Liver (tissue), 9 donors: Measurements from ENCODE around the gene ARHGDIA. TPM values are rescaled to one million over a fixed set of nuclear protein-coding genes. Genes with fewer than 3 reads are reported as not detected.

Source experiments
- DNase-seq: peaks from one replicate; pipeline ENCODE4 v3.0.0-alpha.2; 2017; ENCODE audit warnings: low spot score
- H3K27ac ChIP-seq, 2 donors: one replicate each; pipeline ENCODE4 v1.7.0; 2013; ENCODE audit warnings: inconsistent platforms in 2 of 2, low read length in 2 of 2, control low read depth in 1 of 2, low read depth in 1 of 2, mild to moderate bottlenecking in 1 of 2
- H3K27me3 ChIP-seq, 4 donors: one replicate each; pipeline versions ENCODE4 v1.6.1 to v1.7.0; 2013; ENCODE audit warnings: low read length in 3 of 4, inconsistent platforms in 1 of 4, mild to moderate bottlenecking in 1 of 4, moderate library complexity in 1 of 4; ENCODE audit not compliant: control insufficient read depth in 4 of 4, insufficient read depth in 4 of 4
- H3K36me3 ChIP-seq, 4 donors: one replicate each; pipeline versions ENCODE4 v1.6.1 to v1.7.0; 2013; ENCODE audit warnings: low read length in 3 of 4, mild to moderate bottlenecking in 3 of 4, low read depth in 1 of 4, moderate library complexity in 1 of 4; ENCODE audit not compliant: control insufficient read depth in 4 of 4, insufficient read depth in 3 of 4
- H3K4me1 ChIP-seq, 4 donors: one replicate each; pipeline versions ENCODE4 v1.6.1 to v1.7.0; 2013; ENCODE audit warnings: low read length in 3 of 4, mild to moderate bottlenecking in 3 of 4, moderate library complexity in 1 of 4; ENCODE audit not compliant: control insufficient read depth in 4 of 4, insufficient read depth in 4 of 4
- H3K4me3 ChIP-seq, 3 donors: one replicate each; pipeline versions ENCODE4 v1.6.1 to v1.7.0; 2013; ENCODE audit warnings: low read length in 3 of 3, control low read depth in 1 of 3, low read depth in 1 of 3, mild to moderate bottlenecking in 1 of 3
- H3K9ac ChIP-seq, 2 donors: one replicate each; pipeline ENCODE4 v1.7.0; 2013; ENCODE audit warnings: low read length in 2 of 2, mild to moderate bottlenecking in 2 of 2, moderate library complexity in 2 of 2, control low read depth in 1 of 2, low read depth in 1 of 2
- H3K9me3 ChIP-seq, 4 donors: one replicate each; pipeline versions ENCODE4 v1.6.1 to v1.7.0; 2013; ENCODE audit warnings: low read length in 3 of 4; ENCODE audit not compliant: control insufficient read depth in 4 of 4
- CTCF ChIP-seq: fragments of 150-350 bp; IDR thresholded peaks from 2 replicates; pipeline ENCODE4 v1.5.1; 2017; ENCODE audit warnings: improper control_type of control experiment, low read depth, low read length; ENCODE audit not compliant: missing input control
- EGR1 ChIP-seq, 2 donors: IDR thresholded peaks; 2 replicates each; pipeline ENCODE4 v1.6.1; 2016 to 2018; ENCODE audit warnings: antibody characterized with exemption in 2 of 2, low read depth in 2 of 2
- FOXA1 ChIP-seq: IDR thresholded peaks from 2 replicates; pipeline ENCODE4 v1.6.1; 2016; ENCODE audit warnings: antibody characterized with exemption
- HNF4A ChIP-seq, 2 donors: conservative IDR thresholded peaks; 2 replicates each; pipeline ENCODE4 v1.6.1; 2016; ENCODE audit warnings: antibody characterized with exemption in 2 of 2, mild to moderate bottlenecking in 2 of 2
- JUND ChIP-seq, 2 donors: IDR thresholded peaks; 2 replicates each; pipeline ENCODE4 v1.6.1; 2016; ENCODE audit warnings: antibody characterized with exemption in 2 of 2
- RAD21 ChIP-seq, 2 donors: IDR thresholded peaks; 2 replicates each; pipeline ENCODE4 v1.6.1; 2016; ENCODE audit warnings: antibody characterized with exemption in 2 of 2, mild to moderate bottlenecking in 2 of 2
- REST ChIP-seq: IDR thresholded peaks from 2 replicates; pipeline ENCODE4 v1.6.1; 2016; ENCODE audit warnings: antibody characterized with exemption, mild to moderate bottlenecking
- RXRA ChIP-seq, 2 donors: IDR thresholded peaks; 2 replicates each; pipeline ENCODE4 v1.6.1; 2017 to 2018; ENCODE audit warnings: antibody characterized with exemption in 2 of 2, mild to moderate bottlenecking in 1 of 2
- SP1 ChIP-seq: IDR thresholded peaks from 2 replicates; pipeline ENCODE4 v1.6.1; 2018; ENCODE audit warnings: antibody characterized with exemption, mild to moderate bottlenecking
- TAF1 ChIP-seq: conservative IDR thresholded peaks from 2 replicates; pipeline ENCODE4 v1.6.1; 2016; ENCODE audit warnings: antibody characterized with exemption, mild to moderate bottlenecking
- YY1 ChIP-seq: IDR thresholded peaks from 2 replicates; pipeline ENCODE4 v1.6.1; 2016; ENCODE audit warnings: antibody characterized with exemption, mild to moderate bottlenecking
- WGBS: extraction: QIAGEN DNeasy Blood & Tissue Kit; methylation state at CpG from one replicate; pipeline ENCODE4 v1.1.7; 2013; 5-methylcytosine and 5-hydroxymethylcytosine counted together
- polyA plus RNA-seq, 2 donors: library from polyadenylated mRNA; stranded (reverse) in 1 of 2; unstranded in 1 of 2; fragments of 200-250 nt in 1 of 2; fragments of >200 nt in 1 of 2; fragmentation: Nextera tagmentation in 1 of 2; extraction: Ambion mirVana in 1 of 2; gene quantifications; one replicate each; pipeline versions ENCODE4 v1.2.1 to v1.2.3, GENCODE V29; 2013 to 2015
- total RNA-seq, 2 donors: library from RNA; depleted of rRNA; stranded (reverse); fragments of >200 nt; gene quantifications; one replicate each; pipeline ENCODE4 v1.2.3, GENCODE V29; 2014
- TF ChIP-seq, protein P1 (sequence below): IDR thresholded peaks from 2 replicates; pipeline ENCODE4 v1.6.1; 2016; ENCODE audit warnings: antibody characterized with exemption
- donor health status: healthy.
- donor health status: healthy.
- donor health status: healthy.
- donor health status: healthy.
- donor health status: healthy.

ARHGDIA gene
- total and polyA plus RNA-seq, 4 donors, result 35.5 to 142 (median 75.3) TPM

DNA sequence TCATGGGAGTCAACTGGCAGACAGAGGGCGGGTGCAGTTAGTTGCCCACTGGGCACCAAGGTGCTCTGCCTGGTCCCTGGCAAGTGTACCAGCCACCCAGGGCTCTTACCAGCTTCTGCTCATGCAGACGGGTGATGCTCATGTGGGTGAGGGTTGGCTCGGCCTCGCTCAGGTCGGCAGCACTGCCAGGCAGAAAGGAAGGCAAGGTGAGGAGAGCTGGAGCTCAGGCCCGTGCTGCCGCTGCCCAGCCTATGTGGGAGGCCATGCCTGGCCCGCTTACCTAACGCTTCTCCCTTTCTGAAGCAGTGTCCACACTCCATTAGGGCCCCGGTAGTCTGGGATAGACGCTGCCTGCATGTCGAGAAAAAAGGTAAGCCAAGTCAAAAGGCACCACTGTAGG lies 44.2 kb upstream of the ARHGDIA start:
- H3K36me3 ChIP-seq, result peaks cover 15 to 33% (median 19%) of the 10 kb centered on the region in 4 donors
- no peak for TF ChIP-seq RXRA (IDR thresholded peaks at IDR 0.05)
- DNase-seq, result no peak
- H3K27ac ChIP-seq, result no peak overlapping the region
- H3K4me3 ChIP-seq, result no peak overlapping the region
- no peaks in the 10 kb centered on the region for H3K9me3 ChIP-seq
- peaks cover 14 to 32% (median 20%) of the 10 kb centered on the region in 4 donors for H3K4me1 ChIP-seq
- H3K27me3 ChIP-seq, result no peaks in the 10 kb centered on the region
- 92% methylated on average over 12 of the region's 12 CpGs for WGBS
- no peak overlapping the region for H3K9ac ChIP-seq

DNA sequence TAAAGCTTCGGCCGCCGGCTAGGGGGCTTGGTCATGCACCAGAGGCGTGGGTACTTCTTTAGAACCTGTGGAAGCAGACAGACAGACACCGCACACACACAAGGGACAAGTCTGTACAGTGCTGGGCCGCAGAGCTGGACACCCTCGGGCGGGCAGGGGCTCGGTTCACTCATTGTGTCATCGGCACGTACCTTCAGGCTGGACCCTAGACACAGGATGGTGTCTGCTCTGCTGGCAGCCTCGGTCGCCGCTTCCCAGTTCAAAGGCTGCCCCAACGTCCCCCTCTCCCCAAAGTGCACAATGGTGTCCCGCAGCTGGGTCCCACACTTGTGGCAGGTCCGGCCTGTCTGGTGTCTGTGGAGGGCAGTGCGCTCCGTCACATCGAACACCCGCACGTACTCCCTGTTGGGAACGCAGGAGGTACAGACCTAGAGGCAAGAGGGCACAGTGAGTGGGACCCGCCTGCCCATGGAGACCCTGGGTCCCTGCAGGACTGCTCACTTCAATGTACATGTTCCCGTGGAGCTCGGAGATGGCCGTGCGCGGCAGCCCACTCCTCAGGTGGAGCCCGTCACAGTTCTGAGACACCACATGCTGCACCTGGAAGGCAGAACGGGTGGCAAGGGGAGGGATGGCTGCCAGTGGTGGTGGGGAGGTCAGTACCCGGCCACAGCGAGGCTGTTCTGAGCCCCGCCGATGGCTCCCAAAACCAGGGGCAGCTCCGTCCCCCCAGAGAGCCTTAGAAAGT lies 43.1 kb upstream of the ARHGDIA start:
- TF ChIP-seq FOXA1 (no peak), SP1 (no peak), YY1 (no peak), JUND (IDR thresholded peaks at IDR 0.05) (no peak), HNF4A (conservative IDR thresholded peaks at IDR 0.05) (no peak), EGR1 (IDR thresholded peaks at IDR 0.05; ENCODE audit: low read depth in 2 of 2) (no peak), RAD21 (IDR thresholded peaks at IDR 0.05) (no peak), TAF1 (no peak), REST (no peak), CTCF (no peak)
- TF ChIP-seq, protein P1, sequence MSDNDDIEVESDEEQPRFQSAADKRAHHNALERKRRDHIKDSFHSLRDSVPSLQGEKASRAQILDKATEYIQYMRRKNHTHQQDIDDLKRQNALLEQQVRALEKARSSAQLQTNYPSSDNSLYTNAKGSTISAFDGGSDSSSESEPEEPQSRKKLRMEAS, result no peak
- no peak for DNase-seq
- H3K27me3 ChIP-seq, result no peaks in the 10 kb centered on the region
- H3K36me3 ChIP-seq, result peaks cover 12 to 30% (median 19%) of the 10 kb centered on the region in 4 donors
- 97% methylated on average over 36 of the region's 36 CpGs for WGBS
- H3K9ac ChIP-seq, result no peak overlapping the region
- peaks cover 17 to 42% (median 26%) of the 10 kb centered on the region in 4 donors for H3K4me1 ChIP-seq
- H3K9me3 ChIP-seq, result no peaks in the 10 kb centered on the region
- no peak overlapping the region for H3K4me3 ChIP-seq
- no peak overlapping the region for H3K27ac ChIP-seq
